H9 (cell line): ENCODE measurements around the gene RBM38. TPM values are rescaled to one million over a fixed set of nuclear protein-coding genes. Genes with fewer than 3 reads are reported as not detected.

Experiments
- DNase-seq: peaks from one replicate; pipeline ENCODE4 v3.0.0-alpha.2; 2017
- H2AFZ ChIP-seq: one replicate; pipeline ENCODE4 v1.6.1; 2013; ENCODE audit warnings: mild to moderate bottlenecking, low read length, control low read depth, moderate library complexity
- H2AK5ac ChIP-seq: 2 replicates; pipeline ENCODE4 v1.6.1; 2013; ENCODE audit warnings: low read length, control low read depth, mixed read lengths; ENCODE audit not compliant: insufficient read length
- H2BK120ac ChIP-seq: one replicate; pipeline ENCODE4 v1.6.1; 2013; ENCODE audit warnings: low read depth, mild to moderate bottlenecking, low read length, control low read depth, inconsistent platforms; ENCODE audit not compliant: poor library complexity, severe bottlenecking
- H2BK12ac ChIP-seq: 2 replicates; pipeline ENCODE4 v1.6.1; 2013; ENCODE audit warnings: low read length, control low read depth, mixed read lengths, low read depth; ENCODE audit not compliant: insufficient read length
- H2BK15ac ChIP-seq: 2 replicates; pipeline ENCODE4 v1.6.1; 2013; ENCODE audit warnings: low read depth, low read length, control low read depth
- H2BK20ac ChIP-seq: one replicate; pipeline ENCODE4 v1.6.1; 2013; ENCODE audit warnings: low read depth, mild to moderate bottlenecking, low read length, control low read depth, inconsistent platforms; ENCODE audit not compliant: poor library complexity, severe bottlenecking
- H2BK5ac ChIP-seq: 2 replicates; pipeline ENCODE4 v1.6.1; 2013; ENCODE audit warnings: low read length, control low read depth, mixed read lengths; ENCODE audit not compliant: insufficient read length
- H3K14ac ChIP-seq: 2 replicates; pipeline ENCODE4 v1.6.1; 2013; ENCODE audit warnings: low read length, control low read depth; ENCODE audit not compliant: insufficient read depth
- H3K18ac ChIP-seq: 2 replicates; pipeline ENCODE4 v1.6.1; 2013; ENCODE audit warnings: low read depth, mild to moderate bottlenecking, mixed read lengths, low read length, control low read depth; ENCODE audit not compliant: insufficient read length
- H3K23ac ChIP-seq: 2 replicates; pipeline ENCODE4 v1.6.1; 2013; ENCODE audit warnings: low read length, control low read depth, mixed read lengths, low read depth; ENCODE audit not compliant: insufficient read length
- H3K23me2 ChIP-seq: 2 replicates; pipeline ENCODE4 v1.6.1; 2013; ENCODE audit warnings: low read depth, mild to moderate bottlenecking, mixed read lengths, low read length, control low read depth; ENCODE audit not compliant: insufficient read length, poor library complexity, severe bottlenecking
- H3K27ac ChIP-seq: 2 replicates; pipeline ENCODE4 v1.5.1; 2013; ENCODE audit warnings: low read length, control low read depth, mixed read lengths, low read depth; ENCODE audit not compliant: insufficient read length
- H3K27me3 ChIP-seq: 2 replicates; pipeline ENCODE4 v1.6.1; 2013; ENCODE audit warnings: low read length, control low read depth, inconsistent platforms; ENCODE audit not compliant: insufficient read depth
- H3K4ac ChIP-seq: 2 replicates; pipeline ENCODE4 v1.6.1; 2013; ENCODE audit warnings: low read depth, mild to moderate bottlenecking, control low read depth, inconsistent platforms, low read length, moderate library complexity
- H3K4me1 ChIP-seq: 2 replicates; pipeline ENCODE4 v1.6.1; 2013; ENCODE audit warnings: low read length, control low read depth, inconsistent platforms; ENCODE audit not compliant: insufficient read depth
- H3K4me2 ChIP-seq: 2 replicates; pipeline ENCODE4 v1.6.1; 2013; ENCODE audit warnings: low read length, control low read depth, mixed read lengths; ENCODE audit not compliant: insufficient read length, insufficient read depth
- H3K56ac ChIP-seq: 2 replicates; pipeline ENCODE4 v1.6.1; 2013; ENCODE audit warnings: low read depth, mild to moderate bottlenecking, mixed read lengths, low read length, control low read depth; ENCODE audit not compliant: insufficient read length
- H3K79me1 ChIP-seq: 2 replicates; pipeline ENCODE4 v1.6.1; 2013; ENCODE audit warnings: low read depth, mild to moderate bottlenecking, moderate library complexity, low read length, control low read depth, inconsistent platforms; ENCODE audit not compliant: insufficient read depth, poor library complexity, severe bottlenecking
- H3K79me2 ChIP-seq: 2 replicates; pipeline ENCODE4 v1.6.1; 2013; ENCODE audit warnings: low read length, control low read depth, inconsistent platforms; ENCODE audit not compliant: insufficient read depth
- H3K9ac ChIP-seq: 2 replicates; pipeline ENCODE4 v1.6.1; 2013; ENCODE audit warnings: low read length, control low read depth, mixed read lengths; ENCODE audit not compliant: insufficient read length; ENCODE audit errors: extremely low read depth
- H3K9me3 ChIP-seq: one replicate; pipeline ENCODE4 v1.6.1; 2013; ENCODE audit warnings: low read depth, low read length, inconsistent platforms; ENCODE audit not compliant: control insufficient read depth
- H3T11ph ChIP-seq: one replicate; pipeline ENCODE4 v1.6.1; 2013; ENCODE audit warnings: mild to moderate bottlenecking, low read length, control low read depth, inconsistent platforms
- H4K20me1 ChIP-seq: one replicate; pipeline ENCODE4 v1.6.1; 2013; ENCODE audit not compliant: control insufficient read depth, insufficient read length, insufficient read depth
- H4K5ac ChIP-seq: 2 replicates; pipeline ENCODE4 v1.6.1; 2013; ENCODE audit warnings: low read depth, mild to moderate bottlenecking, mixed read lengths, low read length, control low read depth; ENCODE audit not compliant: insufficient read length
- H4K8ac ChIP-seq: replicated peaks from 2 replicates; pipeline ENCODE4 v1.6.1; 2013; ENCODE audit warnings: low read length, control low read depth, mixed read lengths, low read depth; ENCODE audit not compliant: insufficient read length
- H4K91ac ChIP-seq: 2 replicates; pipeline ENCODE4 v1.6.1; 2013; ENCODE audit warnings: low read depth, mild to moderate bottlenecking, moderate library complexity, mixed read lengths, low read length, control low read depth; ENCODE audit not compliant: insufficient read length
- H3K27ac Mint-ChIP-seq, 3 experiments: 2 replicates in 2 of 3; 3 replicates in 1 of 3; pipeline ENCODE4 v1.8.0; 2020 to 2021; ENCODE audit warnings: mixed read lengths in 3 of 3, mild to moderate bottlenecking in 1 of 3, moderate library complexity in 1 of 3
- H3K27me3 Mint-ChIP-seq: 2 replicates; pipeline ENCODE4 v1.8.0; 2021; ENCODE audit warnings: low read depth, mild to moderate bottlenecking, moderate library complexity, mixed read lengths
- H3K36me3 Mint-ChIP-seq, 3 experiments: 2 replicates in 2 of 3; 3 replicates in 1 of 3; pipeline ENCODE4 v1.8.0; 2020 to 2021; ENCODE audit warnings: low read depth in 3 of 3, mixed read lengths in 3 of 3; ENCODE audit not compliant: insufficient read depth in 1 of 3
- H3K4me1 Mint-ChIP-seq, 2 experiments: 2 replicates each; pipeline ENCODE4 v1.8.0; 2020; ENCODE audit warnings: mixed read lengths in 2 of 2
- H3K4me3 Mint-ChIP-seq, 2 experiments: 2 replicates in 1 of 2; 3 replicates in 1 of 2; pipeline ENCODE4 v1.8.0; 2020 to 2021; ENCODE audit warnings: mild to moderate bottlenecking in 2 of 2, mixed read lengths in 2 of 2, moderate library complexity in 1 of 2
- H3K9me3 Mint-ChIP-seq, 2 experiments: 2 replicates in 1 of 2; 3 replicates in 1 of 2; pipeline ENCODE4 v1.8.0; 2020; ENCODE audit warnings: mild to moderate bottlenecking in 2 of 2, mixed read lengths in 2 of 2, moderate library complexity in 1 of 2
- WGBS: extraction: QIAGEN DNeasy Blood & Tissue Kit; methylation state at CpG from one replicate; pipeline ENCODE4 v1.1.7; 2013; ENCODE audit warnings: missing lambda C conversion rate, low lambda C conversion rate, mixed read lengths; ENCODE audit not compliant: insufficient read length; ENCODE audit errors: extremely low coverage; 5-methylcytosine and 5-hydroxymethylcytosine counted together
- total RNA-seq: library from RNA; stranded (reverse); gene quantifications from 2 replicates; pipeline ENCODE4 v1.2.1, GENCODE V29; 2021
- TF ChIP-seq, protein P1 (sequence below): fragments of 200-600 bp; sonication (generic); conservative IDR thresholded peaks from 3 replicates; pipeline ENCODE4 v1.8.0; 2021; ENCODE audit warnings: antibody characterized with exemption, mild to moderate bottlenecking

RBM38 gene
- total RNA-seq, 1 experiment from 2014 or later, result 66.8 TPM

DNA sequence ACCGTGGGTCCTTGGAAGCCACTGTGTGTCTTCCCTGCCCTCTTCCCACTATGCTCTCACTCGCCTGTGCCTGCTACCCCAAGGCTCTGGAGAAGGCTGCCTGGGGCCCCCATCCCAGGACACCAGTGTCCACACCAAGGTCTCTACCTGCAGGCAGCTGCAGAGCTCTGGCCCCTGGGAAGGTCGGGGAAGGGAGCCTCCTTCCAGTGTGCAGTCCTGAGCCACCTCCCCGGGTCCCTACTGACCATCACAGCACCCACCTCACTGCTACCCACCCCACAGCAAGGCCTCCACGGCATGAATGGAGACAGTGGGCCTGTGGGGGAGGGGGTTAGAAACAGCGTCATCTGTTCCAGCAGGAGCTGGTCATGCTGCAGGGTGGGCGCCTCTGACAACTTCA is 35.6 kb downstream of the RBM38 start:
- no peak overlapping the region for H4K8ac ChIP-seq
- no peak overlapping the region for H3K4ac ChIP-seq
- no peak overlapping the region for H2BK12ac ChIP-seq
- H2BK15ac ChIP-seq, result no peak overlapping the region
- H2AFZ ChIP-seq, result no peak overlapping the region
- no peak overlapping the region for H4K5ac ChIP-seq
- no peak overlapping the region for H3K56ac ChIP-seq
- H3T11ph ChIP-seq, result no peak overlapping the region
- no peak overlapping the region for H2BK20ac ChIP-seq
- H3K14ac ChIP-seq, result no peak overlapping the region; the same call in 1 of the 2 replicates
- no CpG with 5 or more reads among the region's 7 CpGs for WGBS
- 0 out of 7 replicates have a peak overlapping the region, but pooled peaks of 1 of the 3 experiments have one; percentile 2 for H3K27ac Mint-ChIP-seq
- no peaks in the 10 kb centered on the region; a peak in 1 of 5 replicates for H3K9me3 Mint-ChIP-seq
- H4K91ac ChIP-seq, result no peak overlapping the region
- no peaks in the 10 kb centered on the region for H3K36me3 Mint-ChIP-seq
- TF ChIP-seq, protein P1, sequence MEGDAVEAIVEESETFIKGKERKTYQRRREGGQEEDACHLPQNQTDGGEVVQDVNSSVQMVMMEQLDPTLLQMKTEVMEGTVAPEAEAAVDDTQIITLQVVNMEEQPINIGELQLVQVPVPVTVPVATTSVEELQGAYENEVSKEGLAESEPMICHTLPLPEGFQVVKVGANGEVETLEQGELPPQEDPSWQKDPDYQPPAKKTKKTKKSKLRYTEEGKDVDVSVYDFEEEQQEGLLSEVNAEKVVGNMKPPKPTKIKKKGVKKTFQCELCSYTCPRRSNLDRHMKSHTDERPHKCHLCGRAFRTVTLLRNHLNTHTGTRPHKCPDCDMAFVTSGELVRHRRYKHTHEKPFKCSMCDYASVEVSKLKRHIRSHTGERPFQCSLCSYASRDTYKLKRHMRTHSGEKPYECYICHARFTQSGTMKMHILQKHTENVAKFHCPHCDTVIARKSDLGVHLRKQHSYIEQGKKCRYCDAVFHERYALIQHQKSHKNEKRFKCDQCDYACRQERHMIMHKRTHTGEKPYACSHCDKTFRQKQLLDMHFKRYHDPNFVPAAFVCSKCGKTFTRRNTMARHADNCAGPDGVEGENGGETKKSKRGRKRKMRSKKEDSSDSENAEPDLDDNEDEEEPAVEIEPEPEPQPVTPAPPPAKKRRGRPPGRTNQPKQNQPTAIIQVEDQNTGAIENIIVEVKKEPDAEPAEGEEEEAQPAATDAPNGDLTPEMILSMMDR, result no peak
- no peak overlapping the region for H3K27ac ChIP-seq
- no peaks in the 10 kb centered on the region for H3K79me2 ChIP-seq
- no peaks in the 10 kb centered on the region for H3K23me2 ChIP-seq
- H2BK5ac ChIP-seq, result no peak overlapping the region
- H3K4me2 ChIP-seq, result no peak overlapping the region
- H3K79me1 ChIP-seq, result no peaks in the 10 kb centered on the region
- no peak overlapping the region for H3K4me3 Mint-ChIP-seq
- no peak overlapping the region for H3K9ac ChIP-seq
- no peaks in the 10 kb centered on the region for H3K4me1 ChIP-seq
- no peak overlapping the region for H3K23ac ChIP-seq
- H2AK5ac ChIP-seq, result no peak overlapping the region
- no peaks in the 10 kb centered on the region for H3K27me3 ChIP-seq
- no peak overlapping the region for H3K18ac ChIP-seq
- H3K27me3 Mint-ChIP-seq, result peaks cover 2% of the 10 kb centered on the region; the same call in 1 of the 2 replicates
- no peak for DNase-seq
- H3K9me3 ChIP-seq, result no peaks in the 10 kb centered on the region
- no peak overlapping the region for H2BK120ac ChIP-seq
- H4K20me1 ChIP-seq, result no peaks in the 10 kb centered on the region
- H3K4me1 Mint-ChIP-seq, result peaks cover 15 to 25% of the 10 kb centered on the region in 2 experiments
